ENCODE measurements around the gene GYPC. TPM values are rescaled to one million over a fixed set of nuclear protein-coding genes. Genes with fewer than 3 reads are reported as not detected.

The GYPC gene
- total RNA-seq (2022; extraction: Qiagen RNA extraction; ENCODE audit: low read depth), result not detected in 5 replicates

GRCh38 chr2:126655500-126656430, at the start of gene GYPC:
TSS of gene GYPC (plus strand) at chr2:126656158. CDS start at chr2:126656264, 106 bp downstream.

Other genes with a start within 250 kb of the GYPC start
- not detected in 5 replicates for gene TEX51, start 242.7 kb downstream of the GYPC start, total RNA-seq (2022; extraction: Qiagen RNA extraction; ENCODE audit: low read depth)